ENCODE measurements around the gene LGI4.

LGI4 gene

GRCh38 chr19:35128398-35129057, 6.3 kb downstream of the LGI4 start:
- H3K4me3 ChIP-seq (replicated peaks; ENCODE audit: low read depth, low read length), result no peak overlapping the region
- TF ChIP-seq CTCF (IDR thresholded peaks at IDR 0.05; ENCODE audit: low read depth, low read length, missing control alignments), result no peak
- no peak for DNase-seq (ENCODE audit: extremely low read depth, low read depth)

- TF ChIP-seq CTCF (IDR thresholded peaks at IDR 0.05; ENCODE audit: low read depth, low read length, missing control alignments), result no peak
- H3K4me3 ChIP-seq (replicated peaks; ENCODE audit: low read depth, low read length), result no peak overlapping the region
- no peak for DNase-seq (ENCODE audit: extremely low read depth, low read depth)
Observed at GRCh38 chr19:35127871-35128270, 7.0 kb downstream of the LGI4 start.

GRCh38 chr19:35126624-35126959, 8.3 kb downstream of the LGI4 start:
- no peak overlapping the region for H3K4me3 ChIP-seq (replicated peaks; ENCODE audit: low read depth, low read length)
- TF ChIP-seq CTCF (IDR thresholded peaks at IDR 0.05; ENCODE audit: low read depth, low read length, missing control alignments), result no peak
- no peak for DNase-seq (ENCODE audit: extremely low read depth, low read depth)

GRCh38 chr19:35125749-35126623, 8.9 kb downstream of the LGI4 start:
- H3K4me3 ChIP-seq (replicated peaks; ENCODE audit: low read depth, low read length), result no peak overlapping the region
- no peak for TF ChIP-seq CTCF (IDR thresholded peaks at IDR 0.05; ENCODE audit: low read depth, low read length, missing control alignments)
- DNase-seq (ENCODE audit: extremely low read depth, low read depth), result no peak

GRCh38 chr19:35125270-35125717, 9.6 kb downstream of the LGI4 start:
- H3K4me3 ChIP-seq (replicated peaks; ENCODE audit: low read depth, low read length), result no peak overlapping the region
- no peak for TF ChIP-seq CTCF (IDR thresholded peaks at IDR 0.05; ENCODE audit: low read depth, low read length, missing control alignments)
- no peak for DNase-seq (ENCODE audit: extremely low read depth, low read depth)

GRCh38 chr19:35124098-35125060, 10.5 kb downstream of the LGI4 start:
- peak; percentile 71 for DNase-seq (ENCODE audit: extremely low read depth, low read depth)
- TF ChIP-seq CTCF (IDR thresholded peaks at IDR 0.05; ENCODE audit: low read depth, low read length, missing control alignments), result no peak
- peak overlapping the region; percentile 60 for H3K4me3 ChIP-seq (replicated peaks; ENCODE audit: low read depth, low read length)

All from HFF-Myc (cell line).